ENCODE measurements around the gene SYT8. TPM values are rescaled to one million over a fixed set of nuclear protein-coding genes. Genes with fewer than 3 reads are reported as not detected.

Gene SYT8
- total RNA-seq, 2 experiments from 2014 or later: not detected

GRCh38 chr11:1827095-1827813, 7.5 kb upstream of the SYT8 start:
- no peaks in the 10 kb centered on the region for H3K4me1 ChIP-seq (ENCODE audit: insufficient read depth, low read length, poor library complexity, severe bottlenecking)
- no peak overlapping the region for H3K4me2 ChIP-seq (ENCODE audit: low read length)
- H3K79me2 ChIP-seq (ENCODE audit: insufficient read depth, low read depth, low read length): no peaks in the 10 kb centered on the region
- H3K9me3 ChIP-seq (ENCODE audit: low read length): no peaks in the 10 kb centered on the region
- no TSS peak for BruUV-seq (replicated peaks)
- no peak for DNase-seq (ENCODE audit: low spot score)
- no peak for TF ChIP-seq EZH2phosphoT487 (IDR thresholded peaks at IDR 0.05; ENCODE audit: borderline replicate concordance, low read depth, low read length)
- TF ChIP-seq, protein P1, sequence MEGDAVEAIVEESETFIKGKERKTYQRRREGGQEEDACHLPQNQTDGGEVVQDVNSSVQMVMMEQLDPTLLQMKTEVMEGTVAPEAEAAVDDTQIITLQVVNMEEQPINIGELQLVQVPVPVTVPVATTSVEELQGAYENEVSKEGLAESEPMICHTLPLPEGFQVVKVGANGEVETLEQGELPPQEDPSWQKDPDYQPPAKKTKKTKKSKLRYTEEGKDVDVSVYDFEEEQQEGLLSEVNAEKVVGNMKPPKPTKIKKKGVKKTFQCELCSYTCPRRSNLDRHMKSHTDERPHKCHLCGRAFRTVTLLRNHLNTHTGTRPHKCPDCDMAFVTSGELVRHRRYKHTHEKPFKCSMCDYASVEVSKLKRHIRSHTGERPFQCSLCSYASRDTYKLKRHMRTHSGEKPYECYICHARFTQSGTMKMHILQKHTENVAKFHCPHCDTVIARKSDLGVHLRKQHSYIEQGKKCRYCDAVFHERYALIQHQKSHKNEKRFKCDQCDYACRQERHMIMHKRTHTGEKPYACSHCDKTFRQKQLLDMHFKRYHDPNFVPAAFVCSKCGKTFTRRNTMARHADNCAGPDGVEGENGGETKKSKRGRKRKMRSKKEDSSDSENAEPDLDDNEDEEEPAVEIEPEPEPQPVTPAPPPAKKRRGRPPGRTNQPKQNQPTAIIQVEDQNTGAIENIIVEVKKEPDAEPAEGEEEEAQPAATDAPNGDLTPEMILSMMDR (conservative IDR thresholded peaks at IDR 0.05; ENCODE audit: low read length): no peak
- POLR2A ChIA-PET: interaction anchor here (0.7 kb wide), 1 partner anchor 35 kb away, joined by 4 read pairs; no protein-coding TSS in a partner anchor
- no peak overlapping the region for H3K27ac ChIP-seq (ENCODE audit: low read depth, low read length, poor library complexity, severe bottlenecking)
- CTCF ChIA-PET (ENCODE audit: unreplicated experiment): interaction anchor here (0.6 kb wide), 1 partner anchor 129 kb away, joined by 3 read pairs; no protein-coding TSS in a partner anchor
- H2AFZ ChIP-seq (ENCODE audit: low read length): no peak overlapping the region
- intact Hi-C loops (cut with micrococcal nuclease; ENCODE audit: unreplicated experiment): no loop called here
- no peak overlapping the region for H3K4me3 ChIP-seq (ENCODE audit: low read depth, low read length, poor library complexity, severe bottlenecking)
- no peaks in the 10 kb centered on the region for H4K20me1 ChIP-seq (ENCODE audit: insufficient read depth, low read length)
- H3K36me3 ChIP-seq (ENCODE audit: insufficient read depth, low read length): no peaks in the 10 kb centered on the region
- no peaks in the 10 kb centered on the region for H3K9me2 ChIP-seq (ENCODE audit: insufficient read depth, low read length)

- Histone ChIP-seq H3K9me3 (ENCODE audit: low read length) (no peaks in the 10 kb centered on the region), H2AFZ (ENCODE audit: low read length) (no peak overlapping the region), H3K36me3 (ENCODE audit: insufficient read depth, low read length) (no peaks in the 10 kb centered on the region), H3K4me2 (ENCODE audit: low read length) (no peak overlapping the region), H3K79me2 (ENCODE audit: insufficient read depth, low read depth, low read length) (no peaks in the 10 kb centered on the region), H3K27ac (ENCODE audit: low read depth, low read length, poor library complexity, severe bottlenecking) (no peak overlapping the region), H4K20me1 (ENCODE audit: insufficient read depth, low read length) (no peaks in the 10 kb centered on the region), H3K4me3 (ENCODE audit: low read depth, low read length, poor library complexity, severe bottlenecking) (no peak overlapping the region), H3K9me2 (ENCODE audit: insufficient read depth, low read length) (no peaks in the 10 kb centered on the region), H3K4me1 (ENCODE audit: insufficient read depth, low read length, poor library complexity, severe bottlenecking) (no peaks in the 10 kb centered on the region)
- intact Hi-C loops (cut with micrococcal nuclease; ENCODE audit: unreplicated experiment): no loop called here
- no peak for TF ChIP-seq EZH2phosphoT487 (IDR thresholded peaks at IDR 0.05; ENCODE audit: borderline replicate concordance, low read depth, low read length)
- TF ChIP-seq, protein P1 (conservative IDR thresholded peaks at IDR 0.05; ENCODE audit: low read length): no peak
- BruUV-seq (replicated peaks): no TSS peak
- POLR2A ChIA-PET: no interaction called here
- CTCF ChIA-PET (ENCODE audit: unreplicated experiment): interaction anchor here (0.6 kb wide), 1 partner anchor 128 kb away, joined by 3 read pairs; no protein-coding TSS in a partner anchor
- DNase-seq (ENCODE audit: low spot score): no peak
Measured at GRCh38 chr11:1827931-1828330, 6.9 kb upstream of the SYT8 start.

DNA sequence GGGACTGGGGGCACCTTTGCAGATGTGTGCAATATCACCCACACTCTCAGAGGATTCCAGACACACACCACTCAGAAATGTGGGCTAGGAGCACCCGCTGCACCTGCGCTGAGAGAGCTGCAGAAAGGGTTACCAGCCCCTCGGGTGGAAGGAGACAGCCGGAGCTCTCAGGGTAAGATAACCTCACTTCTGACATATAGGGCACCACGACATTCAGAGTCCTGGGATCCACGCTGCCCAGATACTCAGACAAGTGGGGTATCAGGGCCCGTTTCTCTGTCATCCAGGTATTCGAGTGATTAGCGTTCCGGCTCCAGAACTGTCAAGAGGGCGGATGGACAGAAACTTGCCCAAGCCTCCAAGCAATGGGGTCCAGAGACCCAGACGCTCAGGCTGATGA, 6.2 kb upstream of the SYT8 start:
- TF ChIP-seq, protein P1 (conservative IDR thresholded peaks at IDR 0.05; ENCODE audit: low read length): no peak
- no peak for TF ChIP-seq EZH2phosphoT487 (IDR thresholded peaks at IDR 0.05; ENCODE audit: borderline replicate concordance, low read depth, low read length)
- Histone ChIP-seq H3K79me2 (ENCODE audit: insufficient read depth, low read depth, low read length) (no peaks in the 10 kb centered on the region), H3K4me1 (ENCODE audit: insufficient read depth, low read length, poor library complexity, severe bottlenecking) (no peaks in the 10 kb centered on the region), H3K4me2 (ENCODE audit: low read length) (no peak overlapping the region), H3K27ac (ENCODE audit: low read depth, low read length, poor library complexity, severe bottlenecking) (no peak overlapping the region), H3K4me3 (ENCODE audit: low read depth, low read length, poor library complexity, severe bottlenecking) (no peak overlapping the region), H3K9me3 (ENCODE audit: low read length) (no peaks in the 10 kb centered on the region), H4K20me1 (ENCODE audit: insufficient read depth, low read length) (no peaks in the 10 kb centered on the region), H2AFZ (ENCODE audit: low read length) (no peak overlapping the region), H3K36me3 (ENCODE audit: insufficient read depth, low read length) (no peaks in the 10 kb centered on the region), H3K9me2 (ENCODE audit: insufficient read depth, low read length) (no peaks in the 10 kb centered on the region)
- no TSS peak for BruUV-seq (replicated peaks)
- no peak for DNase-seq (ENCODE audit: low spot score)
- intact Hi-C loops (cut with micrococcal nuclease; ENCODE audit: unreplicated experiment): no loop called here
- ChIA-PET CTCF (ENCODE audit: unreplicated experiment) (interaction anchor here (0.6 kb wide), 1 partner anchor 176 kb away, joined by 3 read pairs; no protein-coding TSS in a partner anchor), POLR2A (no interaction called here)
